AG09319 (cell line): Measurements from ENCODE around the gene SPOCD1.

Experiments
- DNase-seq: peaks from one replicate; pipeline ENCODE4 v3.0.0-alpha.2; 2010; ENCODE audit warnings: low read depth; ENCODE audit errors: extremely low read depth
- TF ChIP-seq, protein P1 (sequence below): IDR thresholded peaks from 2 replicates; pipeline ENCODE4 v1.5.1; 2011; ENCODE audit warnings: low read depth, mild to moderate bottlenecking, inconsistent platforms, low read length, moderate library complexity

Gene SPOCD1

GRCh38 chr1:31768939-31769704 lies 46.7 kb downstream of the SPOCD1 start:
- TF ChIP-seq, protein P1, sequence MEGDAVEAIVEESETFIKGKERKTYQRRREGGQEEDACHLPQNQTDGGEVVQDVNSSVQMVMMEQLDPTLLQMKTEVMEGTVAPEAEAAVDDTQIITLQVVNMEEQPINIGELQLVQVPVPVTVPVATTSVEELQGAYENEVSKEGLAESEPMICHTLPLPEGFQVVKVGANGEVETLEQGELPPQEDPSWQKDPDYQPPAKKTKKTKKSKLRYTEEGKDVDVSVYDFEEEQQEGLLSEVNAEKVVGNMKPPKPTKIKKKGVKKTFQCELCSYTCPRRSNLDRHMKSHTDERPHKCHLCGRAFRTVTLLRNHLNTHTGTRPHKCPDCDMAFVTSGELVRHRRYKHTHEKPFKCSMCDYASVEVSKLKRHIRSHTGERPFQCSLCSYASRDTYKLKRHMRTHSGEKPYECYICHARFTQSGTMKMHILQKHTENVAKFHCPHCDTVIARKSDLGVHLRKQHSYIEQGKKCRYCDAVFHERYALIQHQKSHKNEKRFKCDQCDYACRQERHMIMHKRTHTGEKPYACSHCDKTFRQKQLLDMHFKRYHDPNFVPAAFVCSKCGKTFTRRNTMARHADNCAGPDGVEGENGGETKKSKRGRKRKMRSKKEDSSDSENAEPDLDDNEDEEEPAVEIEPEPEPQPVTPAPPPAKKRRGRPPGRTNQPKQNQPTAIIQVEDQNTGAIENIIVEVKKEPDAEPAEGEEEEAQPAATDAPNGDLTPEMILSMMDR: no peak
- DNase-seq: no peak

- DNase-seq: no peak
- TF ChIP-seq, protein P1: no peak
Observed at GRCh38 chr1:31768407-31768907, 47.4 kb downstream of the SPOCD1 start.

DNA sequence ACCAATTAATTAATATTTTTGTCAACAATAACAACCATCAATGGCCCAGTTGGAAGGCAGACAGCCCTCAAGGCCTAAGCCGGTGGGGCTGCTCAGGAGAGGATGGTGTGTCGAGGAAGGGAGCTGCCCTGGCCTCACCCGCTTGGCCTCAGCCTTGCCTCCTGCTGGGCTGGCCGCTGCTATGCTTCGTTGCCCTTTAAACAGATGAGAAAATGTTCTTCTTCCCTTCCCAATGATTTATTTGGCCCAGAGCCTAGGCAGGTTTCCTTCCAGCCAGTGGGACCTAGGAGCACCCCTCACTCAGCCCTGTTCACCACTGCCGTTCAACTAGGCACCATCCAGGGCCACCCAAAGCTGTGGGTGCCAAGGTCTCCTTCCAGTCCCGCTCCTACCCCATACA lies 48.6 kb downstream of the SPOCD1 start:
- no peak for DNase-seq
- TF ChIP-seq, protein P1: no peak

GRCh38 chr1:31765516-31765915 lies 50.3 kb downstream of the SPOCD1 start:
- TF ChIP-seq, protein P1: no peak
- DNase-seq: no peak

GRCh38 chr1:31765041-31765467 lies 50.8 kb downstream of the SPOCD1 start:
- DNase-seq: no peak
- TF ChIP-seq, protein P1: peak; percentile 23

DNA sequence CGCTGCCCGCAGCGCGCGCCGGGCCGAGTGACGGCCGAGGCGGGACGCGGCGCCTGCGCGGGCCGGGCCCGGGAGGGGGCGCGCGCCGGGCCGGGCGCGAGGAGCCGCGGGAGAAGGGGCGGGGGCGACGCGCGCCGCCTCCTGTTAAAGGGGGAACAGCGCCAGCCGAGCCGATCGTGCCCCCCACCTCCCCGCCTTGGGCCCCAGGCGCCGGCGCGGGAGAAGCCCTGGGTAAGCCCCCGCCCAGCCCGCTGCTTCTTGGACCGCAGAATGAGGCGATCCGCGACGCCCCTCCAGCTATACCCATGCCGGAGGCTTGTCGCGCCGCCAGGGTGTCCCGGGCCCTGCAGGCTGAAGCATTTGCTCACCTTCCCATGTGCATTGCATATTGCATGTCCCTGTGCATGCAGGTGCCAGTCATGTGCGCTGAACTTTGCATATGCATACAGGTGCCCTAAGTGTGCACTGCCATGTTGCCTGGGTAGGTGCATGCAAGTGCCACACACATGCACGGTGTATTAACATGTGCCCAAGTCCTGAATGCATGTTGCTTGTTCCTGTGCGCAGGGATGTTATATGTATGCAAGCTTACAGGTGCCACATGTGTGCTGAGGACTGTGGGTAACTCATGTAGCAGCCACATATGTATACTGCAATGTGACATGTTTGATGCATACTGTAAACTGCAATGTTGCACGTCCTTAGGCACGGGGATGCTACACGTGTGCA lies 51.3 kb downstream of the SPOCD1 start, which contains the start of gene ADGRB2:
TSS of gene ADGRB2 (minus strand) at position 29 of the 729 bp plus-strand sequence. CDS start 7,119 bp downstream, outside the sequence.
- TF ChIP-seq, protein P1: no peak; the same call in 1 of the 2 replicates
- no peak for DNase-seq
